HG02623 (cell line): ENCODE data around the gene DENND1C.
A peak's percentile ranks its signal among the peaks of the same experiment; 100 is the strongest.

Source experiments
- ATAC-seq: cut with Tn5 transposase; IDR thresholded peaks from one replicate; pipeline ENCODE4 v1.9.1; 2021; ENCODE audit warnings: moderate library complexity; ENCODE audit not compliant: unreplicated experiment

DENND1C gene

GRCh38 chr19:6425732-6426620 is 55.6 kb downstream of the DENND1C start:
- ATAC-seq = no peak

- peak; percentile 84 for ATAC-seq
These were observed 56.5 kb downstream of the DENND1C start for GRCh38 chr19:6424939-6425731.

- no peak for ATAC-seq
These were observed 57.2 kb downstream of the DENND1C start, which contains the start of gene KHSRP for GRCh38 chr19:6424195-6424938. Gene KHSRP (minus strand): TSS chr19:6424811. CDS start chr19:6424701, 110 bp downstream.

- ATAC-seq = no peak
These were observed 57.9 kb downstream of the DENND1C start for GRCh38 chr19:6423499-6424194.

GRCh38 chr19:6421075-6422014 is 60.2 kb downstream of the DENND1C start:
- ATAC-seq = no peak

GRCh38 chr19:6418562-6418932 is 63.0 kb downstream of the DENND1C start:
- ATAC-seq = no peak

- no peak for ATAC-seq
These were observed 63.6 kb downstream of the DENND1C start for GRCh38 chr19:6417713-6418561.
